Measurements from ENCODE around the gene SUGP1. TPM values are rescaled to one million over a fixed set of nuclear protein-coding genes. Genes with fewer than 3 reads are reported as not detected.

SUGP1 gene
- total and polyA plus RNA-seq, 2 of the 13 experiments (the other 11 are each of a cell fraction or from before 2014, with no cell fraction given) = 21.6 to 25.9 TPM

GRCh38 chr19:19366434-19367396, 46.4 kb upstream of the SUGP1 start (continued):
- TF ChIP-seq KDM4B (CRISPR knock-in tag; IDR thresholded peaks at IDR 0.05) = peak; percentile 86; the same call in 1 of the 2 replicates
- TF ChIP-seq SALL2 (CRISPR knock-in tag; IDR thresholded peaks at IDR 0.05) = peak; percentile 57; the same call in 1 of the 2 replicates
- TF ChIP-seq ZNF766 (CRISPR knock-in tag; IDR thresholded peaks at IDR 0.05; ENCODE audit: borderline replicate concordance) = peak; percentile 75; the same call in 1 of the 2 replicates
- no peak for TF ChIP-seq MAFG (CRISPR knock-in tag; IDR thresholded peaks at IDR 0.05)
- no peak for TF ChIP-seq CREB3 (CRISPR knock-in tag; IDR thresholded peaks at IDR 0.05)
- TF ChIP-seq TP53 (CRISPR knock-in tag; conservative IDR thresholded peaks at IDR 0.05) = no peak
- TF ChIP-seq ZFP36L1 (CRISPR knock-in tag; IDR thresholded peaks at IDR 0.05) = no peak
- TF ChIP-seq HOXA9 (CRISPR knock-in tag; IDR thresholded peaks at IDR 0.05; ENCODE audit: borderline replicate concordance) = no peak
- 0 out of 2 replicates have a peak, but pooled peaks have one; percentile 56 for TF ChIP-seq MYNN (CRISPR knock-in tag; IDR thresholded peaks at IDR 0.05; ENCODE audit: low read depth)
- peak; percentile 94 for TF ChIP-seq ZNF598 (CRISPR knock-in tag; IDR thresholded peaks at IDR 0.05; ENCODE audit: borderline replicate concordance)
- no peak for TF ChIP-seq SATB2 (CRISPR knock-in tag; IDR thresholded peaks at IDR 0.05)
- TF ChIP-seq ATF3 (CRISPR knock-in tag; IDR thresholded peaks at IDR 0.05) = no peak
- peak; percentile 92 for TF ChIP-seq HNF1B (CRISPR knock-in tag; IDR thresholded peaks at IDR 0.05)
- TF ChIP-seq ZBTB7B (CRISPR knock-in tag; IDR thresholded peaks at IDR 0.05) = peak; percentile 81
- no peak for TF ChIP-seq ZUFSP (CRISPR knock-in tag; IDR thresholded peaks at IDR 0.05; ENCODE audit: borderline replicate concordance)
- no peak for TF ChIP-seq ZNF597 (CRISPR knock-in tag; IDR thresholded peaks at IDR 0.05)
- TF ChIP-seq CBX5 (CRISPR knock-in tag; IDR thresholded peaks at IDR 0.05; ENCODE audit: borderline replicate concordance) = peak; percentile 91
- peak; percentile 97 for TF ChIP-seq ZEB1 (IDR thresholded peaks at IDR 0.05; ENCODE audit: insufficient replicate concordance, low read depth)
- no peak for TF ChIP-seq TCF7L2 (IDR thresholded peaks at IDR 0.05; ENCODE audit: low read depth, low read length)
- TF ChIP-seq ZNF709 (CRISPR knock-in tag; IDR thresholded peaks at IDR 0.05) = no peak
